GM18867 (cell line): Measurements from ENCODE around the gene LRMDA.

Experiments
- ATAC-seq: cut with Tn5 transposase; IDR thresholded peaks from one replicate; pipeline ENCODE4 v1.9.1; 2021; ENCODE audit warnings: mild to moderate bottlenecking, moderate library complexity; ENCODE audit not compliant: unreplicated experiment

The LRMDA gene

DNA sequence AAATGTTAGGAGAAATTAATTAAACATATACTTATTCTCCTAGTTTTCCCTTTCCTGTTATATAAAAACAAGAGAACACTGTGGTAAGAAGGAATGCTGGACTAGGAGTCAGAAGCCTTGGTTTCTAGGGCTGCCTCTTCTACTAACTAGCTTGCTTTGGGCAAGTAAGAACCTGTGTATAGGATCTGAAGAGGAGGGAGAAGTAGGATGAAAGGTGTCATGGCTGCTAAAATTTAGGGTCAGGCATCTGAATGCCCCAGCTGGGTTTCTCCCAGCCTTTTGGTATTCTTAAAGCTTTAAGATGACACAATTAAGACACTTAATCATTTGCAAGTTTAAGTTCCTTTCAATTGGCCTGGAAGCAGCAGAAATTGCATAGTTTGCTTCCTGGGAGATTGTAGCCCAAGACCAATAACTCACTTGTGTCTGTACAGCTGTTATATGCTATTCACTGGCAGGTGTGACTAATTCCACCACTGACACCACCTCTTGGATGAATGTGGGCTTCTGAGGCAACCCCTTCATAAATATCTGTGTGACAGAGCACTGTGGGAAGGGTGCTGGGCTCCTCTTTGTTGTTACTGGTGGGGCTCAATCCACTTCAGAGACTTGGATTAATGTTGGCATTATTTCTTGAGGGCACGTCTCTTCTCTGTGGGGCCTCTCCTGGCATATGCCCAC, 137.2 kb downstream of the LRMDA start:
- no peak for ATAC-seq

DNA sequence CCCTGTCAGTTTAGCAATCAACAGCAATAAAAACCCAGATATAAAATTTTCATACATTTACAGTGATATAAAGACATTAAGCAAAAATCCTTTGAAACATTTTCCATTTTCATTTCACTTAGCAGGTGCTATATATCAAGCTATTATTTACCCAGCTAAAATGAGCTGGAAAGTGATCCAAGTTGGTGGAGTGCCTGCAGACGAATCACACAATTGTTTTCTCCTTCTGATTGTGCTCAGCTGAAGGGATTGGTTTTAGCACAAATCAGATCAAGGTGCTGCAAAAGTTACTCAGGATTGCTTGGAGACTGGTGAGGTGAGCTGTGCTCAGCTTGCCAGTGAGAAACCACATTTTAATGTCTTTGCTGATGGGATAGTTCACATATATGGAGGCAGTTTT, 138.1 kb downstream of the LRMDA start:
- ATAC-seq: no peak

DNA sequence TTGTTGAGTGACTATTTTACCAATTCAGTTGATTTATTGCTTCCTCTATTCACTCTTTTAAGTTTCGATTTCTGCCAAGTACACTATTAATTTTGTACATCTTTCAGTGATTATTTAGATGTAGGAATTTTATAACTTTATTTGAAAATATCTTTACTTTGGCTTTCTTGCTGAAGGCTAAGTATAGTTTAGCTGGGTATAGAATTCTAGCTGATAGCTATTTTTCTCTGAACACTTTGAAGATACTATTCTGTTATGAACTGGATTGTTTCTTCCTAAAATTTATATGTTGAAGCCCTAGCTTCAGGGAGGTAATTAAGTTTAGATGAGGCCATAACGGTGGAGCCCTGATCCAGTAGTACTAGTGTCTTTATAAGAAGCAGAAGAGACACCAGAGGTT, 141.1 kb downstream of the LRMDA start:
- no peak for ATAC-seq

DNA sequence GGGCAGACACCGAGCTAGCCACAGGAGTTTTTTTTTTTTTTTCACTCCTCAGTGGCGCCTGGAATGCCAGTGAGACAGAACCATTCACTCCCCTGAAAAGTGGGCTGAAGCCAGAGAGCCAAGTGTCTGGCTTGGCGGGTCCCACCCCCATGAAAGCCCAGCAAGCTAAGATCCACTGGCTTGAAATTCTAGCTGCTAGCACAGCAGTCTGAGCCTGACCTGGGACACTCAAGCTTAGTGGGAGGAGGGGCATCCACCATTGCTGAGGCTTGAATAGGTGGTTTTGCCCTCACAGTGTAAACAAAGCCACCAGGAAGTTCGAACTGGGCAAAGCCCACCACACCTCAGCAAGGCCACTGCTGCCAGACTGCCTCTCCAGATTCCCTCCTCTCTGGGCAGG, 144.5 kb downstream of the LRMDA start:
- no peak for ATAC-seq

DNA sequence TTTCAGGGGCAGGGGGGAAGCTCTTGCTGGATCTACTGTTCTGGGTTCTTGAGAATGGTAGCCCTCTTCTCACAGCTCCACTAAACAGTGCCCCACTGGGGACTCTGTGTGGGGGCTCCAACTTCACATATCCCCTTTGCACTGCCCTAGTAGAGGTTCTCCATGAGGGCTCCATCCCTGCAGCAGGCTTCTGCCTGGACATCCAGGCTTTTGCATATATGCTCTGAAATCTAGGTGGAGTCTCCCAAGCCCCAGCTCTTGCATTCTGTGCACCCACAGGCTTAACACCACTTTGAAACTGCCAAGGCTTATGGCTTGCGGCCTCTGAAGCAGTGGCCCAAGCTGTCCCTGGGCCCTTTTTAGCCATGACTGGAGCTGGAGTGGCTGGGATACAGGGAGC, 150.7 kb downstream of the LRMDA start:
- ATAC-seq: no peak

DNA sequence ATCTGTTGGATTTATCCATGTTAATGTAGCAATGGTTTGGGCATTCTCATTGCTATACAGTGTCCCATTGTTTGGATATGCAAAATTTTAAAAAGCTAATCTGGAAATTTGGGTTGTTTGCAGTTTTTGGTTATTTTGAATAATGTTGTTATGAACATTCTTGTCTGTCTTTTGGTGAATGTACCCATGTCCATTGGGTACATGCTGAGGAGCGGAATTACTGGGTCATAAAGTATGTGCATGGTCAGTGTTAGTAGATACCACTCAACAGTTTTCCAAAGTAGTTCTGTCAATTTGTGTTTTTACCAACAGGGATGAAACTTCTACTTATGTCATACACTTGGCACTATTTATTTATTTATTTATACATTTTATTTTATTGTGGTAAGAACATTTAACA, 153.9 kb downstream of the LRMDA start:
- ATAC-seq: no peak

DNA sequence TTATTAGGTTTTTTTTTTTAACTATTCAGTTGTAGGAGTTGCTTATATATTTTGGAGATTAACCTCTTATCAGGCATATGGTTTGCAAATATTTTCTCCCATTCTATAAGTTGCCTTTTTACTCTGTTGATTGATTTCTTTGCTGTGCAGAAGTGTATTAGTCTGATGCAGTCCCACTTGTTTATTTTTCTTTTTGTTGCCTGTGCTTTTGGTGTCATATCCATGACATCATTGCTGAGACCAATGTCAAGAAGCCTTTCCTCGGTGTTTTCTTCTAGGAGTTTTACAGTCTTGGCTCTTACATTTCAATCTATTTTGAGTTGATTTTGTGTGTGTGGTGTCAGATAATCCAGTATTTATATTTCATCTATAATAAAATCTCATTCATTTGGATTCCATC, 155.4 kb downstream of the LRMDA start:
- no peak for ATAC-seq

DNA sequence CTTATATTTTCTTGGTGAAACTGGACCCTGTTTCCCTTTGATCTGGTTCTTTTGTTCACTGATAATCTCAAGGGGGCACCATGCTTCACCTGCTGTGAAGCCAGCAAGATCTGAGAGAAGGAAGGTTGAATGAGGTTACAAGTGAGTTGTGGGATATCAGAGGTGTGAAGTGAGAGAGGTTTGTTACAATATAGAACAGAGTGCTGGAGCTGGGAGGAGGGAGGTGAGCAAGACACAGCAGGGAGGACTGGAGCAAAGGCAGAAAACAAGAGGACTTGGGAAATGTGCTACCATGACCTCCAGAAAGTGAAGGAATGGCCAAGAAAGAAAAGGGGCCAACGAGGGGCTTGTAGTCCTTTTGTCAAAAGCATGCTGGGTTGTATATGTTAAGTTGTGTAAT, 156.6 kb downstream of the LRMDA start:
- ATAC-seq: no peak

DNA sequence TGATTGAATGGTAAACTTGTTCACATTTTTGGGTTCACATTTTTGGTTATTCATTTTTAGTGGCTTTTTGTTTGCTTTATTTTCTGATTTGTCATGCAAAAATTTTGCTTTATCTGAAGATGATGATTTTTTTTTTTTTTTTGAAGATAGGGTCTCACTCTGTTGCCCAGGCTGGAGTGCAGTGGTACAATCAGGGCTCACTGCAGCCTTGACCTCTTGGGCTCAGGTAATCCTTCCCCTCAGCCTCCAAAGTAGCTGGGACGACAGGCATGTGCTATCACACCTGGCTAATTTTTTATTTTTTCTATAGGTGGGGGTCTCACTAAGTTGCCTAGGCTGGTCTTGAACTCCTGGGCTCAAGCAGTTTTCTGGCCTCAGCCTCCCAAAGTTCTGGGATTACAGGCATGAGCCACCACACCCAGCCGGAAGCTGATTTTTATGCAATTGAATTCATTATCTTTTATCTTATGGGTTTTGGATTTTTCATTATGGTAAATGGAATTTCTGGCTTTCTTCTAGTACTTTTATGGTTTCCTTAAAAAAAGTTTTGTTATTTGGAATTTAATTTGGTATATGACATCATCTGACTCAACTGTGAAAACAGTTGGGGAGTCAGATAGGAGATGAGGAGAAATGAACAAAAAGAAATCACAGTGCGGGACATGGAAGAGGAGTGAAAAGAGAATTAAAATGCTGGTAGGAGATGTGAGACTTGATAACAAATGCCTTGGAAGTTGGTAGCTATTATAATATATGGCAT, 158.7 kb downstream of the LRMDA start:
- no peak for ATAC-seq

DNA sequence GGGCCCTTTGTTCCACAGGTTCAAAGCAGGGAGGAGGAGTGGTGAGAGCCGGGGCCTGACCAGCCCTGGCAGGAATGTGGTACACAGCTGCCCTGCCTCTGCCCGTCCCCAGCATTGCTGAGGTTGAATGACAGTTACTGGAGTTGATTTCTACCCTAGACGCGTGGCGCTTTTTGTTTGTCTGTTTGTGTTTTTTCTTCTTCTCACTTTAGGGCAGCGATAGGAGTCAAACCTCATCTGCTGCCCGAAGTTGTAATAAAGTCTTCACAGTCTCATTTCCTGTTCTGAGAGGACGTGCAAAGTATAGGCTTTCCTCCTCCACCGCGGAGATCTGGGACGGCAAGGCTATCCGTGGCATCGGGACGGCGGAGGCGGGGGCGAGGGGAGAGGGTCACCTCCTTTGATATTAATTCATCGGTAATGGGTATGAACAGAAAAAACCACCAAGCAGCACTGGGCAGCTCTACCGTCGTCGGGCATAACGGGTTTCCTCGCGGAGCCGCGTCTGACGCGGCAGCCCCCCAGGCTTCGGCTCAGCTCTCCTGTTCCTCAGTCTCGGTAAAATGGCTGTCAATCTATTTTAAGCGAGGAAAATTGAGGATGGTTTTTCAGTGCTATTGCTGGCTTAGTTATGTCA, 160.8 kb downstream of the LRMDA start:
- no peak for ATAC-seq

DNA sequence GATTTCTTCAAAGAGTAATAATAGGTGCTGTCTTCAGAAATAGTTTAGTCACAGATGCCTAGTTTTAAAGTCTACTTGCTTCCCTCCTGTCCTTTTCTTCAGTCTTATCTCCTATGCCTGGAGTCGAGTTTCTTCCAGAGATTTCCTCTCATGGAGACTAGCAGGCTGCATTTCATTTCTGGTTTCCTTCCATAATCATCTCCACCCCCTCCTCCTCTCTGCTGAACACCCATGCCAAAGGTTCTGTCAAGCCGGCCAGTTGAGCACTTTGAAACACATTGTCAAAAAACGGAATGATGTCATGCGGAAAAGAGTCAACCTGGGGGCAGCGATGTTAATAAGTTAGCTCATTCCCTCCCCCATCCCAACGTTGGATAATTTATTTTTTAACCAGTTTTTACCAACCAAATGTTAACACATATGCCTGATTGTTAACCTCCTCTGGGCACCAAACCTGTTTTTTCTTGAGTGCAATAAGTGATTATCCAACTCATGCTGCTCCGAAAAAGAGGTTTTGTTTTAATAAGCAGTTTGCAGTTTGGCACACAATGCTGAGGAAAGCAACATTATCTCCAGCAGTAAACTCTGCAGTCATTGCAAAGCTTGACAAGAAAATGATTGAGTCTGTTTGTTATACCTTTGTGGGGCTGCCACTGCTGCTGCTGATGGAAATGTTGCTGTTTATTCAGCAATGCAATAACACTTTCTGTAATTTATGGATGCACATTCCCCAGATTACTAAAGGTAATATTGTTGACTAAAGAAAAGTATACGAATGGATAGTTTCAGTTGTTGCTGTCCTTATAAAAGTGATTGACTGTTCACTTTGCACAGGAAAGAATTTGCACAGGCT, 161.6 kb downstream of the LRMDA start:
- no peak for ATAC-seq

DNA sequence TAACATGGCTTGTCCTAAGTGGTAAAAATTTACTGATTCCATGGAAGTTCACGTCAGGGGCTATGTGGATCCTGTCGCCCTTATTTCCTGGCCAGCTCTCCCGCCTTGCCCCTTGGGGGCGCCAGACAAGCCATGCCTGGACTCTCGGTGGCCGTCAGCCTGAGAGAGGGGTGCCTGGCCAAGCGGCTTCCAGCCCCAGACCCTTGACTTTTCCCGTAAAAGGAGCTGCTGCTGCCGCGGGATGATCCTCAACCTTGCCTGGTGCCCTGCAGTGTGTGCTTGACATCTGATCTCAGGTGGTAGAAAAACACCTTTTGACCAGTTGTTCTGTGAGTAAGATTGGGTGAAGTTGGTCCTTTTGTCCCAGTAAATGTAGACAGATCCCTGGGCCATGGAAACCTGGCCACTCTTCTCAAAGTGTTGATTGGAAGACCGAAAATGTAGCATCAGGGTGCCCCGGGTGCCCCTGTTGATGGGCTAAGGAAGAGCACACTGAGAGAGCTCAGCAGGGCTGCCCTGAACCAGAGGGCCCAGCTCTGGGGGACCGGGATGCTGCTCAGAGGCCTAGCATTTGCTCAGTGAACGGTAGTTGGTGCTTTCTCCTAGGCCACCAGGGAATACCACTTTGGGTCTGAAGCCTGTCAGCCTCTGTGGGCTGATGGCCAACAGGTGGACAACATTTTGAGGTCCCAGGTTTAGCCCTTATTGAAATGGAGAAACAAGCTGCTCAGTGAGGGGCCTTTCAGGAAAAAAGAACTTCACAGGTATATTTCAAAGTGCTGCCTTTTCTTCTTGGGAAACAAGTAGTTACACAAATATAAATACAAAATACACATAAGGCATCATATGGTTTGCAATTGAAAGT, 162.5 kb downstream of the LRMDA start:
- no peak for ATAC-seq

DNA sequence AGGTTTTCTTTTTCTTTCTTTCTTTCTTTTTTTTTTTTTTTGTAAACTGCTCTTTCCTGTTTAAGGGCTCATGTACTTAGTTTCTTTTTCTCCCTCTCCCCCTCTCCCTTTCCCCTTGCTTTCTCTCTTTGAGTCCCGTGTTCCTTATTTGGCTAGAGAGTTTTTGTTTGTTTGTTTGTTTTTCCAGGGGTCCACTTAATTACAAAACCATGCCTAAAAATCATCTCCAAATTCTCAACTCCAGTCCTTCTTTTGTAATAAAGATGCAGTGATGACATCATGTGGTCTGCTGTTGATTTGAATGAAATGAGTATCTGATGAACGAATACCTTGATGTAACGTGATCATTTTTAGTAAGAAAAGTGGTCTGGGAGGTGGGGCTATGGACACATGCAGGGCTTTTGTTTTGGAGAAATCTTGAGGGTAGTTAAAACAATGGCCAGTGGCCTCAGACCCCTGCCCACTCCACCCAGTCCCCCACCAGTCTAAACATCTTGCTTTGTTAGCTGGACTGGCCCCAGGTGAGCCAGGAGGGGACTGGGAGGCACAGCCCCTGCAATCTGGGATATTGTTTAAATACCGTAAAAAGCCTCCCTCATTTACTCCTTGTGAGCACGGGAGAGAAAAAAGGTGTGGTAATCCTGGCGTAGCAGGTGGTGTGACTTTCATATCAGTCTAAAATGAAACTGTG, 165.7 kb downstream of the LRMDA start:
- ATAC-seq: no peak

DNA sequence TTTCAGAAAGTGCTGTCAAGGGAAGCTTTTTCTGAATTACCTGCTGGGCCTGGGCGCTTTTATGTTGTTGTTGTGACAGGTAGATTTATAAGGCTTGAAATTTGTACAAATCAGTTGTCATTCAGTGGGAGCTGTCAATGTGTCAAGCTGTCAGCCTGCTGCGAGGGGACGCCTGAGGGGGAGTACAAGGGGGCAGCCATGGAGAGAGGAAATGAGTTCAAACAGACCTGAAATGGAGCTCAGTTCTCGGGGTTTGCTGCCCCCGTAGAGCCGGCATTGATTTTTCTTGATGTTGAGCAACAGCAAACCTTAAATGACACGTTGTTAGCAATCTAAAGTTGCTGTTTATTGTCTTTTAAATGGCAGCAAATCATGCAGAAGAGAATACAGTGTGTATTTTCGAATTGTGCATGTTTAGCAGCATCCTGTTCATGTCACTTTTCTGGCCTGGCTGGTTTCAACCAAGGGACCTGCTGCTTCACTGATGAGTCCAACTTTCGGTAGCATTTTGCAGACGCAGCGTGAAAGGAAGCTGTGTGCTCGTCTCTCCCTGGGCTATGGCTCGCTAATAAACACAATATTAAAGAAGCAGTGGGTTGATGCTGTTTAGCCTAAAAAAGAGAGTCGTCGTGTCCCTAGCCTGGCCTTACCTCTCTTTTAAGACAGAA, 166.5 kb downstream of the LRMDA start:
- no peak for ATAC-seq

DNA sequence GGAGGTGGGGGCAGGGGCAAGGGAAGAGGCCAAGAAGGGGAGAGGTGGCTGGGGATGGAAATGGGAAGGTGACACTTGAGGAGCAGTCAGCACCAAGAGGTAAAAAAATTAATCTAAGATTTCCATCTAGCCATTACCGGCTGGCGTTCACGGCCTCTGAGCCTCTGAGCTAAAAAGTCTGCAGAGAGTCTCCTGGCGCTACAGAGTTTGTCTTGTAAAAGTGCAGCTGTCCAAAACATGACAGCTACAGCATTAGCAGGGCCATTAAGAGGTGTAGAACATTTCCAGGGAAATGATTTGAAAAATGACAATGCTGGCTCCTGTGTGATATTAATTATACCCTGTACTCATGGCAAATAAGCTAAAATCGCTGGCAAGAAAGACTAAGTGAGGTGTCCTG, 167.6 kb downstream of the LRMDA start:
- no peak for ATAC-seq

DNA sequence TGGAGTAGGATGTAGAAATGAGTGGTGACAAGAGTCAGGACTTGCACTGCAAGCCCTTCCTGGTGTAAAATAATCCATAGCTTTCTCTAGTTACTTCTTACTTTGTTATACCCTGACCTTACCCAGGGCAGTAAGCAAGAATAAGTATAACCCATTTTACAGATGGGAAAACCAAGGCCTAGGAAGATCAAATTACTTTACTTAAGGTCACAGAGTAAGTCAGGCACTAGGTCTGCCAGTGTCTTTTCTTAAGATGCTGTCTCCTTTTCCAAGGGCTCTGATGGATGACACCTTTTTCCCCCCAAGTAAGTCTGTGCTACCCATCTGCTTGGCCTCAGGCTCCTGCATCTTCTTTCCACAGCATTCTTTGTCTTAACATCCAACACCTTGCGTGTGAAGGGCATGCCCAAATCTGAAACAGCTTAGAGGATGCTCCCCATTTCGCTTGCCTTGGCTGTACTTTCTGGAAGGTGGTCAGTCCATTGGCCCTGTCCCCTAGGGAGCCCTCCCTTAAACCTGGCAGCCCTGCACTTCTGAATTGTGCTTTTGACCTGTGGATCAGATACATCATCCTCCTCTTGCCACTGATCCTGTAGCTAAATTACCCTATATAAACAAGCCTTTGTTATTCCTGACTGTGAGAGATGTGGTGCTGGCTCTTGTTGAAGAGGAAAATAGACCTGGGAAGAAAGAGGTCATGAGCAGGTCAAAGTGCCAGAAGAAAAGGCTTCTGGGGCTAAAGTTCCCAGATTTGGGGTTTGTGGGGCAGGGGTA, 168.6 kb downstream of the LRMDA start:
- no peak for ATAC-seq

DNA sequence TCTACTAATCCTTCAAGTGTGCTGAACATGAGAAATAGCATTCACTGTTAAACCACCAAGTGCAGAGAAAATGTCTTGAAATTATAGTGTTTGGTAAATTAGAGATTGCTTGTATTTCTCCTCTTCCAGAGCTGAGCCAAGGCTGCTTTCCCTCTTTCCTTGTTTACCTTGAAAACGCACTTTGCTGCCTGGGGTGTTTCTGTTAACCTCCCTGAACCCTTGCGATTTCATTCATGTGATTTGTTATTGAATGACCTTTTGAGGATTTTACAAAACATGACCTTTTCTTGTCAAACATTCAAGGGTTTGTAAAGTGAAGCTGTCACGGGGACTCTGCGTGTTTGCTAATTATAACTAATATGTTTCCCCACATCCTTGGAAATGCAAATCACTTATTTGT, 169.4 kb downstream of the LRMDA start:
- ATAC-seq: no peak

DNA sequence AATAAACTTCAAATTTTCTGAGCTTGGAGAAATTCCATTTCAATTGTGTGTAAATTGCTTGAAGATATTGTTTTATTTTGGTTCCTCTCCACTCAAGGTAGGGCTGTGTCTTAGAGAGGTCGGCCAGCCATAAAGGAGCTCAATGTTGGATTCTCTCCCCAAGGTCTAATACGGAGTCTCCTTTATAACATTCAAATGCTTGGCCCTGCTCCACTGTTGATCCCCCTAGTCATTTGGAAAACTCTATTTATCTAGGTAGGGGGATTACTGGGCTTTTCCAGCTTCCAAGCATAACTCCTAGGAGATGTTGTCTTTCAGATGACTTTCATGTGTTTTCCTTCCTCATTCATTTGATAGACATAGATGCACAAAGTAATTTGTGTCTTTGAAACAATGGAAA, 170.9 kb downstream of the LRMDA start:
- no peak for ATAC-seq

DNA sequence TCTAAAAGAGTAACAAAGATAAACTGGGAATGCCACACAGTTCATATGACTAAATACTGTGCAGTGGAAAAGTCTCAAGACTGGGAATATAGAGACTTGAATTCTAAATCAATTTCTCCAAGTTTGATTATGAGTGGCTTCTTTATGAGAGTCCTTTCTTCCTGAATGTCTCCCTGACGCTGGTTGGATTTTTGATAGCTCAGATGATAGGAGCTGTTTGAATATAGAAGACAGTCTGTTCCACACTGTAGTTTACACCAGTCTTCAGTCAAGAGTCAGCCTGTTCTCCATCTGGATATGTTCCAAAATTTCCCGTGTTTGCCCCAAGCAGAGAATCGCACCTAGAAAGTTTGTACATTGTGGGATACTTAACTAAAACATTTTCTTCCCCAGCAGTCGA, 173.7 kb downstream of the LRMDA start:
- ATAC-seq: no peak
